HG03558 (cell line): ENCODE results near the gene CYP27C1.
"Not testable (repeated sequence)": the region's sequence is repeated elsewhere in the genome, so short reads cannot be mapped to it uniquely, and the experiment has no call there.

Experiments used
- ATAC-seq: cut with Tn5 transposase; IDR thresholded peaks from one replicate; pipeline ENCODE4 v1.9.1; 2021; ENCODE audit warnings: moderate number of reproducible peaks; ENCODE audit not compliant: unreplicated experiment; ENCODE audit errors: extremely low read depth

Gene CYP27C1, protein sequence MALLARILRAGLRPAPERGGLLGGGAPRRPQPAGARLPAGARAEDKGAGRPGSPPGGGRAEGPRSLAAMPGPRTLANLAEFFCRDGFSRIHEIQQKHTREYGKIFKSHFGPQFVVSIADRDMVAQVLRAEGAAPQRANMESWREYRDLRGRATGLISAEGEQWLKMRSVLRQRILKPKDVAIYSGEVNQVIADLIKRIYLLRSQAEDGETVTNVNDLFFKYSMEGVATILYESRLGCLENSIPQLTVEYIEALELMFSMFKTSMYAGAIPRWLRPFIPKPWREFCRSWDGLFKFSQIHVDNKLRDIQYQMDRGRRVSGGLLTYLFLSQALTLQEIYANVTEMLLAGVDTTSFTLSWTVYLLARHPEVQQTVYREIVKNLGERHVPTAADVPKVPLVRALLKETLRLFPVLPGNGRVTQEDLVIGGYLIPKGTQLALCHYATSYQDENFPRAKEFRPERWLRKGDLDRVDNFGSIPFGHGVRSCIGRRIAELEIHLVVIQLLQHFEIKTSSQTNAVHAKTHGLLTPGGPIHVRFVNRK

DNA sequence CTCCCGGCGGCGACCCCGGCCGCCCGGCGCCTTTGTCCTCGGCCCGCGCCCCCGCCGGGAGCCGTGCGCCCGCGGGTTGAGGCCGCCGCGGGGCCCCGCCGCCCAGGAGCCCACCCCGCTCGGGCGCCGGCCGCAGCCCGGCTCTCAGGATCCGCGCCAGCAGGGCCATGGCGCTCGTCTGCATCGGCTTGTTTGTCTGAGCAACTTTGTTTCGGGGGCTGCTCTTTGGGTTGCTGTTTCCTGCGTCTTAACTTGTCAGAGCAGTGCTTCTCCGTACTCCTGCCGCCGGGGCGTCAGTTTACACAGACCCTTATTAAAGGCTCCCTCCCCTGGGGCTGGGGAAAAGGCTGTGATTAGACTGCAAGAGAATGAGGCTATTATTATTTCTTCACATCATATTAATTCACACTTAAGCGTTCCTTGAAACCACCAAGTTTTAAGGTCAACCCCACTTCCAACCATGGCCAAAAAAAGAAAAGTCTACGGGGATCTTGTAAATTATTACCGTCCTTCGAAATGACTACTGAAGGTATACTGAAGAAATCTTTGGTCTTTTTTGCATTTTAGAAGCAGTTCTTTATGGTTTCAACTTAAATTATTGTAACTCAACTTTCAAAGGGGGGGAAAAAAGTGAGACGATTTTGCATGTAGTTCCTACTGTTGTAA is at the start of gene CYP27C1:
Gene CYP27C1 (minus strand): TSS at position 198 of the 666 bp plus-strand sequence. CDS start 29 bp downstream, at position 169.
- ATAC-seq = no peak

DNA sequence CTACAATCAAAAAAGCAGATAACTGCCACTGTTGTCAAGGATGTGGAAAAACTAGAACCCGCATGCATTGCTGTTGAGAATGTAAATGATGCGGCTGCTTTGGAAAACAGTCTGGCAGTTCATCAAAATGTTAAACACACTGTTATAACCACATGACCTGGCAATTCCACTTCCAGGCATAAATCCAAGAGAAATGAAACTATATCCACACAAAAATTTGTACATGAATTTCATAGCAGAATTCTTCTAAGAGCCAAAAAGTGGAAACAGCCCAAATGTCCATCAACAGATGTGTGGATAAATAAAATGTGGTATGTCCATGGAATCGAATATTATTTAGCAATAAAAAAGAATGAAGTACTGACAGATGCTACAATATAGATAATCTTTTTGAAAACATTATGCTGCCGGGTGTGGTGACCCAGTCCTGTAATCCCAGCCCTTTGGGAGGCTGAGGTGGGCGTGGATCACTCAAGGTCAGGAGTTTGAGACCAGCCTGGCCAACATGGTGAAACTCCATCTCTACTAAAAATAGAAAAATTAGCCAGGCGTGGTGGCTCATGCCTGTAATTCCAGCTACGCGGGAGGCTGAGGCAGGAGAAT is 41.8 kb upstream of the CYP27C1 start:
- no peak for ATAC-seq

DNA sequence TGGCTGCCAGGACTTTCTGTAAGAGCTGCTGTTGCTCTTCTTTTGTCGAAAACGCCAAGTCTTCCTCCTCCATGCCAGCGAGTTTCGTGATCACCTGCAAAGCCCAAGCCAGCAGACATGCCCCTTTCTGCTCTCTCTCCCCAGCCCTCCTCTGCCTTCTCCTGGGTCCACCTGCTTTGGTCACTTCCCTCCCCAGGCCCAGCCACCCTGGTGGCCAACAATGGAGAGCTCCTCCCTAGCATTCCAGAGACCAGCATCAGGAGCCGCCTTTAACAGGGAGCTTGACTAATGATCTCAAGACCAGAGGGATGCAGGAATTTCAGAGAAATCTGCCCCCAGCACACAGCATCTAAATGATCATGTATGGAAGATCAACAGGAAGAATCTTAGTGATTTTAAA is 39.3 kb upstream of the CYP27C1 start:
- no peak for ATAC-seq

DNA sequence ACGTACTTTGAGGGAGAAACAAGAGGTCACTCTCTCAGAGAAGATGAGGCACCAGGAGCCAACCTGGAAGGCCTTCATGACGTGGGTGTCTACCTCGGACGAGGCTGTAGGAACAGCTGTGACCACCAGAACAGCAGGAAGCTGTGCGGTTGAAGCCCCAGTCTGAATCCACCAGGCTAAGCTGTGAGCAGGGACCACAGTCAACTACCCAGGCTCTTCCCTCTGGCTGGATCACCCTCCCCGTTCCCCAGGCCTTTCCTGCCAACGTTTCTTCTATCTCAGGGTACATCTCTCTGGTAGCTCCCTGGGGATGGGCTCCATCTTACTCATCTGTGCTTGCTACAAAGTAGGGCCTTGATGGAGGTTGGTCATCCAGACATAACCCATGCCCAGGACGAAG is 36.8 kb upstream of the CYP27C1 start:
- ATAC-seq = no peak

DNA sequence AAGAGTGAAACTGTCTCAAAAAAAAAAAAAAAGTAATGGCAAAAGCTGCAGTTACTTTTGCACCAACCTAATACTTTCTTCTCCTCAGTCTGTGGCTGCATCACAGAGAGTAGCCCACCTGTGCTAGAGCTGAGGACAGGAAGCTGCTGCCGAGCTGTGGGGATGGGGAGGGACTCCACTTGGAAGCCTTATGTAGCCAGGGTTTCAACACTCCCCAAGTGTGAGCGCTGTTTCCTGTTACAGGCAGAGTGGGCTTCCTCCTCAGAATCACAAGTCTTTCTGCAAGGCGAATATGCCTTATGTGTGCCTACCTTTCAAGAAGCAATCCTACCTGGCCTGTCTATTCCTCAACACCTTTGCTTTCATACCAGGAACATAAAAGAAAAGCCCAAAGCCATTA is 36.3 kb upstream of the CYP27C1 start:
- no peak for ATAC-seq

DNA sequence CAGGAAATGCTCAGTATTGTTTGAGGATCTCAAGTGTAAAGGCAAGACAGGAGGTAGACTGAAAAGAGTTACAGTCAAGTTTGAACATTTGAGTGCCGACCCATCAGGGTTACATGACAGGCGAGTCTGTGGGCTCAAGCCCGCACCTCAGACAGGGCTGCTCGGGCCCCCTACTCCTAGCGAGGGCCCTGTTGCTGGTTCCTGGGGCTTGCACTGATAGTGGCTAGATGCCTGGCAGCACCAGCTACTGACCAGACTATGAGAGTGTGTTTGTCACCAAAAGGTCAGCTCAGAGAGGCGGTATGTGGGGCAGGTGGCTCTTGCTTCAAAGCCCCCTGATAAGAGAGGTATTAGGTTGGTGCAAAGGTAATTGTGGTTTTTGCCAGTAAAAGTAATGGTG is 35.6 kb upstream of the CYP27C1 start:
- ATAC-seq = no peak

DNA sequence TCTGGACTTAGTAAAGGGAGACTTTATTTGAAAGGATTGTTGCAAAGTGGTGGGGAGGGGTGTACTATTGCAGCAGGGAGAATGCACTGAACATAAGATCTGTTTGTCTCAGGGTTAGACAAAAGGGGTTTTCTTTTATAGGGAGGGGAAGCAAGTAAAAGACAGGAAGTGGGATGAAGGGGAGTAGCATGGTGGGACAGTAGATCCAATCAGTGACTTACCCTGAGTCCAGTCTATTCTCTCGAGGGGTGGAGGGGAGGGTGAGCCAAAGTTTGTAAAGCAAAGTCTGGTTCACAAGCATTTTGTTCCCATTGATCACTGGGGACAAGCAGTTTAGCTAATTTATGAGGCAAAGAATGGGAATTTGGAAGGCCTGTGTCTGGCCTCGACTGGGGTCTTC is 35.0 kb upstream of the CYP27C1 start:
- no peak for ATAC-seq

DNA sequence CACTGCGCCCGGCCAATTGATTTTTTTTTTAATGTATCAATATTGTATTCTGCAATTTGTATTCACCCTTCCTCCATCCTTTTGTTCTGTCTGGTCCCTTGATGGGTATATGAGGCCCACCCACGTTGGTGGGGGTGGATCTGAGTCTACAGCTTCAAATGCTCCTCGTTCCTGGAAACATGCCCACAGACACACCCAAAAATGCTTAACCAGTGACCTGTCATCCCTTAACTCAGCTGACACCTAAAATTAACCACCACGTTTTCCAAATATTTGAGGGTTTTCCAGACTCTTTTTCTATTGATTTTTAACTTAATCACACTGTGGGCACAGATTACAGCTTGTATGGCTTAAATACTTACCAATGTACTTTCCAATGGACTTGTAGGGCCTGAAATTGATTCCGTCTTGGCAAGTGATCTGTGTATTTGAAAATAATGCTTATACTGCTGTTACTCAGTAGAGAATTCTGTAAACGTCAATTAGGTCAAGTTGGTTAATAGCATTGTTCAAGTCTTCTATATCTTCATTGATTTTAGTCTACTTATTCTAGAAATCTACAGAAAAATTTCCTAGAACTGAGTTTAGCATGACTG is 34.4 kb upstream of the CYP27C1 start:
- ATAC-seq = no peak

DNA sequence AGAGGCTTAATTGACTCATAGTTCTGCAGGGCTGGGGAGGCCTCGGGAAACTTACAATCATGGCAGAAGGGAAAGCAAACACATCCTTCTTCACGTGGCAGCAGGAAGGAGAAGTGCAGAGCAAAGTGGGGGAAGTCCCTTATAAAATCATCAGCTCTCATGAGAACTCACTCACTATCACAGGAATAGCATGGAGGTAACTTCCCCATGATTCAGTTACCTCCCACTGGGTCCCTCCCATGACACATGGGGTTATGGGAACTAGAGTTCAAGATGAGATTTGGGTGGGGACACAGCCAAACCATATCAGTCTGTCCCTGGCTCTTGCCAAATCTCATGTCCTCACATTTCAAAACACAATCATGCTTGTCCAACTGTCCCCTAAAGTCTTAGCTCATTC is 21.1 kb upstream of the CYP27C1 start:
- ATAC-seq = not testable (repeated sequence)

DNA sequence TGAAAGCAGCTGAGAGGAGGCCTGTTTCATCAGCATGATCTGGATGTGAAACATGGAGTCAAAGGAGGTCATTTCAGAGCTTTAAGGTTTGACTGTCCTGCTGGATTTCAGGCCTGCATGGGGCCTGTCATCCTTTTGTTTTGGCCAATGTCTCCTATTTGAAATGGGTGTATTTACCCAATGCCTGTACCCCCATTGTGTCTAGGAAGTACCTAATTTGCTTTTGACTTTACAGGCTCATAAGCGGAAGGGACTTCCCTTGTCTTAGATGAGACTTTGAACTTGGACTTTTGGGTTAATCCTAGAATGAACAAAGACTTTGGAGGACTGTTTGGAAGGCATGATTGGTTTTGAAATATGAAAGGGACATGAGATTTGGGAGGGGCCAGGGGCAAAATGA is 19.3 kb upstream of the CYP27C1 start:
- ATAC-seq = no peak

DNA sequence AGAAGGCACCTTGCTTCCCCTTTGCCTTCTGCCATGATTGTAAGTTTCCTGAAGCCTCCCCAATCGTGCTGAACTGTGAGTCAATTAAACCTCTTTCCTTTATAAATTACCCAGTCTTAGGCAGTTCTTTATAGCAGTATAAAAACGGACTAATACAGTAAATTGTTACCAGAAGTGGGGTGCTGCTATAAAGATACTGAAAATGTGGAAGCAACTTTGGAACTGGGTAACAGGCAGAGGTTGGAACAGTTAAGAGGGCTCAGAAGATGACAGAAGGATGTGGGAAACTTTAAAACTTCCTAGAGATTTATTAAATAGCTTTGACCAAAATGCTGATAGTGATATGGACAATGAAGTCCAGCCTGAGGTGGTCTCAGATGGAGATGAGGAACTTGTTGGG is 17.7 kb upstream of the CYP27C1 start:
- not testable (repeated sequence) for ATAC-seq

DNA sequence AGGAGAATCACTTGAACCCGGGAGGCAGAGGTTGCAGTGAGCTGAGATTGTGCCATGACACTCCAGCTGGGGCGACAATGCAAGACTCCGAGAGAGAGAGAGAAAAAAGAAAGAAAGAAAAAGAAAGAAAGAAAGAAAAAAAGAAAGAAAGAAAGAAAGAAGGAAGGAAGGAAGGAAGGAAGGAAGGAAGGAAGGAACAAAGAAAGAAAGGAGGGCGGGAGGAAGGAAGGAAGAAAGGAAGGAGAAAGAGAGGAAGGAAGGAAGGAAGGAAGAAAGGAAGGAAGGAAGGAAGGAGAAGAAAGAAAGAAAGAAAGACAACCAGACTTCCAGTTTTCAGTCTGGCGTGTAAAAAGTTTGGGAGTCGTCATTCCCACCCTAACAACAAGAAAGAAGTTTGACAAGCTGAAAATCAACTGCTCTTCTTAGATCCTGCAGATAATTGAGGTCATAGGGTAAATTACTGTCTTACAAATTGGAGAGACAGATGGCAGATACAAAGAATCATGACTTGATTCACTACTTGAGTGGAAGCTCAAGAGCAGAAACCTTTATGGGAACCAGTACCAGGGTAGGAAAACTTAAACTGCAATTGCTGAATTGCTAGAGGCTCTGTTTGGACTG is 15.1 kb upstream of the CYP27C1 start:
- no peak for ATAC-seq

DNA sequence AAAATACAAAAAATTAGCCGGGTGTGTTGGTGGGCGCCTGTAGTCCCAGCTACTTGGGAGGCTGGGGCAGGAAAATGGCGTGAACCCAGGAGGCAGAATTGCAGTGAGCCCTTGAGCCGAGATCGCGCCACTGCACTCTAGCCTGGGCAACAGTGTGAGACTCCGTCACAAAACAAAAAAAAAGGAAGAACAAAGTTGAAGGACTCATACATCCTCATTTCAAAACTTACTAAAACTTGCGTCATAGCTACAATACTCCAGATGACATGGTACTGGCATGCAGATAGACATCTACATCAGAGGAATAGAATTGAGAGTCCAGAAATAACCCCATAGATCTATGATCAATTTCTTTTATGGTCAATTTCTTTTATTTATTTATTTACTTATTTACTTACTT is 13.6 kb upstream of the CYP27C1 start:
- ATAC-seq = no peak

DNA sequence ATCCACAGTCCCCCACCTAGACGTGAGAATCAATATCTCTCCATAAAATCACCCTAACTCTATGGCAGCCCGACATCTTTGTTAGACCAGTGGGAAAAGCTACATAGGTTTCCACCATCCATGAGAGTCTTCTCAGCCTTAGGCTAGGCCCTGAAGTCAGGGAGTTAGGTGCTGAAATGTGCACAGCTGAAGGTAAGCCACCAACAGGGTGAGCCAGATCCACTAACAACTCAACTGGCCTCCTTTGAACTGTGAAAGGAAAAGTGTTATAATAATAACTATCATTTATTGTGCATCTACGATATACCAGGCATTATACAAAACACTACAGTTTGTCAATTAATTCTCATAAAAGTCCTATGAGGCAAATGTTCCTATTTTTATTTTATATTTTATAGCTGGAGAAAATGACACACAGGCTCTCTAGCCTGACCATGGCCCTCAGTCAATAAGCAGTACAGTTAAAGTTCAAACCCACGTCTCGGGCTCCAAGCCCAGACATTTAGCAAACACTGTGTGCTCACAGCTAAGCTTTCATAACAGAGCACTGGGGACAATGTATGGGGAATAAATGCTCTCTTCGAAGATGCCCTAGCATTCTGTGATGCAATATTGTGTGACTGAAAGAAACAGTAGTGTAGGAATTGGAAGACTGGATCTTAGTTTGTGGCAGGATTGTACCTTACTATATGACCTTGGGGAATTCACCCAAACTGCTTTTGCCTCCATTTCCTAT is 11.2 kb upstream of the CYP27C1 start:
- ATAC-seq = no peak

DNA sequence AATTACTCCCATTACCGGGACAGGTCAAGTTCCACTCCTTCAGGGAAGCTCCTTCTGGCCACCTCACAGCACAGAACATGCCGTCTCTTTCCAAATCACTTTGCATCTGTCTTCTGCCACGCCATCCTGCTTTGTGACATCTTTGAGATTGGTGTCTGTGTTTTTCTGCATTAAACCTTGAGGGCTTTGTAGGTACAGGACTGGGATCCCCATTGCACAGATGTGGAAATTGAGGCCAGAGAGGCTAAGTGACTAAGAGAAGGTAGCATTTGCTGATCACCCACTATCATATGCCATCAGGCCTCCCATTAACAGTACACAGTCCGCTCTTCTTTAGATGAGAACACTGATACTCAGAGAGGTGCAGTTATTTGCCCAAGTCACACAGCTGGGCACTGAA is 9.5 kb upstream of the CYP27C1 start:
- no peak for ATAC-seq

DNA sequence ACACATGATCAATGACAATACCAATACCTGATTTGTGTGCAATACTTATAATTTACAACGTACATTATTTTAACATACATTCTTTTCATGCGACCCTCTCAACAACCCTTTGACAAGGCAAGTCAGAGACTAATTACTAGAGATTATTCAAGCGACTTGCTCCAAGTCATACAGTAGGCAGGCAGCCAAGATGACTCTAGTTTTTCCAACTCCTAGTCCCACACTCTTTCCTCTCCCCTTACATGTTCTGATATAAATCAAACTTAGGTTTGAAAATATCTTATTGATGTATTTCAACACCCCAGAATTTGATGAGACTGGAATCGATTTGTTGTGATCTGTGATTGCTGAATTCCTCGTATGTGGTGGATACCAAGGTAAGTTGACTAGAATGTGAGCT is 8.0 kb upstream of the CYP27C1 start:
- no peak for ATAC-seq

DNA sequence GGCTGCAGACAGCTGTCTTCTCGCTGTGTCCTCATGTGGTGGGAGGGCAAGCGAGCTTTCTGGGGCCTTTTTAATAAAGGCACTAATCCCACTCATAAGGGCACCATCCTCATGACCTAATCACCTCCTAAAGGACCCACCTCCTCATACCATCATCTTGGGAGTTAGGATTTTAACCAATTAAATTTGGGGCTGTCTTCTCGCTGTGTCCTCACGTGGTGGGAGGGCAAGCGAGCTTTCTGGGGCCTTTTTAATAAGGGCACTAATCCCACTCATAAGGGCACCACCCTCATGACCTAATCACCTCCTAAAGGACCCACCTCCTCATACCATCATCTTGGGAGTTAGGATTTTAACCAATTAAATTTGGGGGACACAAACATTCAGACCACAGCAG is 7.2 kb upstream of the CYP27C1 start:
- not testable (repeated sequence) for ATAC-seq

DNA sequence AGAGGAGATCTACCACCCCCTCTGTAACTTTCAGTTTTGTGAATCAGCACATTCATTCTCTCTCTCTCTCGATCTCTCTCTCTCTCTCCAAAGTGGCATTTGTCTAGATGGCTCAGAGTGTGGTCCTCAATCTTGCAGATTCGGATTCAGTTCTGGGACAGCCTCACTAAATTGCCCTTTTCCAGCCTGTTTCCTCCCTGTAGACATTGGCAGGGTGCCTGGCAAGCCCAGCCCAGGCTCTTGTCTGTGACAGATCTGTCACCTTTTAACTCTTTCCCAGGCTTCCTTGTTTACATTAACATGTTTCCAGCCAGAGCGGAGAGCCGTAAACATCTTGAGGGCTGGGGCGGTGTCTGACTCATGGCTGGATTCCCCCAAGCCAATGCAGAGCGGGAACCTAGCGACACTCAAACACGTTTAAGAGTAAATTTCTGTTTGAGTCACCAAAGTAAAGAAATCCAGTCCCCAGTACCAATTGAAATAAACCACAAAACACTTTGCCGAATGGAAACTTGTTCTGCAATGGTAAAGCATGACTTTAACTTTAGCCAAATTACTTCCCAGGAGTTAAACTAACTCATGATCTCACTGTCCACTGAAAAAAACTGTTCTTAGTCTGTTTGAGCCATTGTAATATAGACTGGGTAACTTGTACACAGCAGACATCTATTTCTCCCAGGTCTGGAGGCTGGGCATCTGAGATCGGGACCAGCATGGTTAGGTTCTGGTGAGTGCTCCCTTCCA is 6.6 kb upstream of the CYP27C1 start:
- ATAC-seq = peak; percentile 48

DNA sequence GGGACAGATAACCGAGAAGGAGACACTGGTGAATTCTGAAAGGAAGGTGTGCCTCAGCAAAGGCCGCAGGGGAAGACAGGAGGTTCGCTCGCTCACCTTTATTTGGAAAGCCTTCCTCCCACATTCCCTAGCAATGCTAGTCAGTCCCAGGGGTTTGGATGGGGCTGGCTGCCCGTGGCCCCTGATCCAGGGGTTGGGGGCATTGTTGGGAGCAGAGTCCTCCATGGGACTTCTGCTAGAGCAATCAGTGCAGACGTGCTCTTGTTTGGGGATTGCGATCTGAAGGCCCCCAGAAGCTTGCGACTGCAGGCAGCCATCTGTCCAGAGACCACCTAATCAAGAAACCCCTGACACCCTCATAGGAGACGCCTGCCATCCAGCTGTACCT is 6.0 kb upstream of the CYP27C1 start:
- no peak for ATAC-seq
